ENCODE results near the gene TCF7L1.

DNA sequence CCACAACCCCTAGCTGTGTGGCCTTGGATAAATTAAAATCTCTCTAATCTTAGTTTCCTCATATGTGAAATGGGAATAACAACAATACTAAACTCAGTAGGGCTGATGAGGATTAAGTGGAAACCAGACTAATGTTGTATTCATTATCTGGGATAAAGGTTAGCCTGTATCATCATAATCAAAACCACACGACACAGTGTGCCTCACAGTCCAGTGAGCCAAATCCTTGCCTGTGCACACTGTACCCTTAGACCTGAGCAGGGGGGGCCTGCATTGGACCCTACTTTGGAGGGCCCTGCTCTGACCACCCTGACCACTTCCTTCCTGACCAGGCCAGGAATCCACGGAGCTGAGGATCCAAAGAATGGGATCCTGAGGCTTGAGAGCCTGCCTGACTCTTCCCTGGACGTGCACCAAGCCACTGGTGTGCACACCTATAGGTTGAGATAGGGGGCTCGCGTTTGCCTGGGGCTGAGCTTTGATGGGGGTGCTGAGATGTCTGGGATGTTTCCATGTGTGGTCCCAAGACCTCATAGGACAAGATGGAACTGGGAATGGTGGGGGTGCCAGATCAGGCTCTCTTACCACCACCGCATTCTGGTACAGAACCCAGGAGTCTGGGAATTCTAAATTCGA, 124.9 kb downstream of the TCF7L1 start:
- TF ChIP-seq, protein P1, sequence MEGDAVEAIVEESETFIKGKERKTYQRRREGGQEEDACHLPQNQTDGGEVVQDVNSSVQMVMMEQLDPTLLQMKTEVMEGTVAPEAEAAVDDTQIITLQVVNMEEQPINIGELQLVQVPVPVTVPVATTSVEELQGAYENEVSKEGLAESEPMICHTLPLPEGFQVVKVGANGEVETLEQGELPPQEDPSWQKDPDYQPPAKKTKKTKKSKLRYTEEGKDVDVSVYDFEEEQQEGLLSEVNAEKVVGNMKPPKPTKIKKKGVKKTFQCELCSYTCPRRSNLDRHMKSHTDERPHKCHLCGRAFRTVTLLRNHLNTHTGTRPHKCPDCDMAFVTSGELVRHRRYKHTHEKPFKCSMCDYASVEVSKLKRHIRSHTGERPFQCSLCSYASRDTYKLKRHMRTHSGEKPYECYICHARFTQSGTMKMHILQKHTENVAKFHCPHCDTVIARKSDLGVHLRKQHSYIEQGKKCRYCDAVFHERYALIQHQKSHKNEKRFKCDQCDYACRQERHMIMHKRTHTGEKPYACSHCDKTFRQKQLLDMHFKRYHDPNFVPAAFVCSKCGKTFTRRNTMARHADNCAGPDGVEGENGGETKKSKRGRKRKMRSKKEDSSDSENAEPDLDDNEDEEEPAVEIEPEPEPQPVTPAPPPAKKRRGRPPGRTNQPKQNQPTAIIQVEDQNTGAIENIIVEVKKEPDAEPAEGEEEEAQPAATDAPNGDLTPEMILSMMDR (IDR thresholded peaks at IDR 0.05) = no peak
- TF ChIP-seq POLR2A (IDR thresholded peaks at IDR 0.05) = no peak

Data from right lobe of liver (tissue), 4 donors.